Globus pallidus (tissue), 1 donor: ENCODE measurements around the gene GMPS.
A peak's percentile ranks its signal among the peaks of the same experiment; 100 is the strongest.
"Not testable (repeated sequence)": the region's sequence is repeated elsewhere in the genome, so short reads cannot be mapped to it uniquely, and the experiment has no call there.

Experiments used
- DNase-seq: peaks from one replicate; pipeline ENCODE4 v3.0.0-alpha.2; 2015; ENCODE audit warnings: low spot score

GMPS gene

DNA sequence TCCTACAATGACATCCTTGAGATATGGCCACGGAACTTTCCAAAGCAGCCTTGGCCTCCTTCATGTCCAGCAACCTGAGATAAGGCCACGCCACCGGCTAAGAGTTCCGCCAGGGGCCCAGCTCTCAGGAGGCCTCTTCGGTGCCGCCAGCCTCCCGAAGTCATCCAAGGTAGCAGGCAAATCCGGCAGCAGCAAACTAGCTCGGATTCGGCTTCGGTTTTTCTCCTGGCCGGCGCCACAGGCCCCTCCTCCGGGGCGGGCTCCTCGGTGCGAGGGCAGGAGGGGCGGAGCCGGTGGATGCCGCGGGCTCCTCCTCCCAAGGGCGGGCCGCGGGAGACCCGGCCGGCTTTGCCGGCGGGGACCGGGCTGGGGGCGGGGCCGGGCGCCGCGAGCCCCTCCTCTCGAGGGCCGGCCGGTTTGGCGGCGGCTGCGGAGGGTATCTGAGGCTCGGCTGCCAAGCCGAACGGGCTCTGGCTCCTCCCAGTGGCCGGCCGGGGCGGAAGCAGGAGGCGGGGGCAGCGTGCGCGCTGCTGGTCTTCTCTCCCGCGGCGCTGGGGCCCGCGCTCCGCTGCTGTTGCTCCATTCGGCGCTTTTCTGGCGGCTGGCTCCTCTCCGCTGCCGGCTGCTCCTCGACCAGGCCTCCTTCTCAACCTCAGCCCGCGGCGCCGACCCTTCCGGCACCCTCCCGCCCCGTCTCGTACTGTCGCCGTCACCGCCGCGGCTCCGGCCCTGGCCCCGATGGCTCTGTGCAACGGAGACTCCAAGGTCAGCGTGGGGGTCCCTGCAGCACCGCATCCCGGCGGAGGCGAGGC is at the start of gene GMPS:
Gene GMPS (plus strand): TSS at position 518 of the 812 bp plus-strand sequence. CDS start 221 bp downstream, at position 739.
- peak; percentile 95 for DNase-seq

DNA sequence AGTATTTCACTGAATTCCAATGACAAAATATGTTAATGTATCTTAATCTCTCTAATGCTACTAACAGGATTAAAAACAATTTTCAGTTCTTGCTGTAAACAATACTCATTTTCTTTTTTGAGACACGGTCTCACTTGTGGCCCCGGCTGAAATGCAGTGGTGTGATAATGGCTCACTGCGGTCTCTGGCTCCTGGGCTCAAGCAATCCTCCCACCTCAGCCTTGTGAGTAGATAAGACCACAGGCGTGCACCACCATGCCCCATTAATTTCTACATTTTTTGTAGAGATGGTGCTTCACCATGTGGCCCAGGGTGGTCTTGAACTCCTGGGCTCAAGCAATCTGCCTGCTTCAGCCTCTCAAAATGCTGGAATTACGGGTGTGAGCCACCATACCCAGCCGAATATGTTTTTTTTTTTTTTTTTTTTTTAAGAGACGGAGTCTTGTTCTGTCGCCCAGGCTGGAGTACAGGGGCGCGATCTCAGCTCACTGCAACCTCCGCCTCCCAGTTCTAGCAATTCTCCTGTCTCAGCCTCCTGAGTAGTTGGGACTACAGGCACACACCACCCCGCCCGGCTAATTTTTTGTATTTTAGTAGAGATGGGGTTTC is 41.9 kb upstream of the GMPS start:
- not testable (repeated sequence) for DNase-seq

DNA sequence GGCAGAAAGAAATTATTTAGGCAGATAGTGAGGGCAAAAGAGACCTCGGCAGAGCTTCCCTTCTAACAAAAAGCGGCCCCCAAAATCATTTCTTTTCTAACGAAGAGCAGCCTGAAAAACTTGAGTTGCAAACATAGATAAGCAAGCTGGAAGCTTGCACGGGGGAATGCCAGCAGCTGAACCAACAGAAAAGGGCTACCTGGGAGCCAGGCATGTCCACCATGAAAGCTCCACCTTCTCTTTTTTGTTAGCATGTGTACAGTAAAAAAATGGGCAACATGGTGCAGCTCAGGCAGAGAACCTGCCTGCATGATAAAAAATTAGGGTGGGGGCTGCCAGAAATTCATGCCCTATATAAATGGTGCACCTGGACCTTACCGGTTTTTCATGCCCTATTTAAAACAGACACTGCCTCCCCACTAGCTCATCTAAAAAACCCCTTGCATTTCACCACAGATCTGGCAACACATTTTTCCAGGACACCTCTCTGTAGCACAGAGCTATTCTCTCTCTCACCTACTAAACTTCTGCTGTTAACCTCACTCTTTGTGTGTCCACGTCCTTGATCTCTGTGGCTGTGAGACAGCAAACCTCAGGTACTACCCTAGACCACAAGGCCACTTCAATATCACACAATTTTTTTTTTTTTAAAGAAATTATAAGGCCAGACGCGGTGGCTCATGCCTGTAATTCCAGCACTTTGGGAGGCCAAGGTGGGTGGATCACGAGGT is 34.9 kb upstream of the GMPS start:
- DNase-seq: no peak

DNA sequence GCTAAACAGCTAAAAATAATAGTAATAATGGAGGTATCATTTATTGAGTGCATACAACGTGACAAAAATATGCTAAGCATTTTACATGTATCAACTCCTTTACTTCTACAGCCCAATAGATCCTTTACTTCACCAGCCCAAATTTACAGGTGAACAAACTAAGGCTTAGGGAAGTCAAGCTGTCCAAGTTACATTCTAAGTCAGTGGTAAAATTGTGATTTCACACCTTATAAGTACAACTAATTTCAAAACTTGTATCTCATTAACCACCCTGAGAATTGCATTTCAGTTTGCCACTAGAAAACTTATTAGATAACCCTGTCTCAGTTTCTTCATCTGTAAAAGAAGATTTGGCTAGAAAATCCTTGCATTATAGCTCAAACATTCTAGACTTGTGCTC is 26.9 kb upstream of the GMPS start:
- DNase-seq: no peak

DNA sequence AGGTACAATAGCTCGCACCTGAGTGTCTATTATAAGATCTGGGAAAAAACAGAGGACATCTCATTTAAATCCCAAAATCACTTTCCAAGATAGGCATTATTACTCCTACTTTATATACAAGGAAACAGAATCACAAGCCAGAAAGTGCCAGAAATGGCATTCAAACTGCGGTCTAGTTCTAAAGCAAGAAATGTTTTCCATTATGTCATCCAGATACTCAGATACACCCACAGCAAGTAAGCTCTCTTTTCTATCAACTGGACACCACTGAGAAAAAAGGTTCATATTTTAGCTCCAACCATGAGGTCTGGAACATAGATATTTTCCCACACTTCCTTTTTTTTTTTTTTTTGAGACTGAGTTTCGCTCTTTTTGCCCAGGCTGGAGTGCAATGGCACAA is 24.3 kb upstream of the GMPS start:
- no peak for DNase-seq

DNA sequence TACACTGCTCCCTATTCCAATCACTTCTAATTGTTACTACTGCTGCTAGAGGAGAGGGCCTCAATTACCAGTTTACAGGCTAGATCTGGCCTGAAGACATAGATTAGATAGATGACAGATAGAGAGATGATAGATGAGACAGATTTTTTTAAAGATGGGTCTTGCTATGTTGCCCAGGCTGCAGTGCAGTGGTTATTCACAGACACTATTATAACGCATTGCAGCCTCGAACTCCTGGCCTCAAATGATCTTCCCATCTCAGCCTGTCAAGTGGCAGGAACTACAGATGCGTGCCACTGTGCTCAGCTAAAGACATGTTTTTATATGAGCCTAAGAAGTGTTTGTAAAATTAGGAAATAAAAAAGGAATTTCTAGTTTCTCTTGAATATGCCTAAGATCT is 22.5 kb upstream of the GMPS start:
- DNase-seq: no peak

DNA sequence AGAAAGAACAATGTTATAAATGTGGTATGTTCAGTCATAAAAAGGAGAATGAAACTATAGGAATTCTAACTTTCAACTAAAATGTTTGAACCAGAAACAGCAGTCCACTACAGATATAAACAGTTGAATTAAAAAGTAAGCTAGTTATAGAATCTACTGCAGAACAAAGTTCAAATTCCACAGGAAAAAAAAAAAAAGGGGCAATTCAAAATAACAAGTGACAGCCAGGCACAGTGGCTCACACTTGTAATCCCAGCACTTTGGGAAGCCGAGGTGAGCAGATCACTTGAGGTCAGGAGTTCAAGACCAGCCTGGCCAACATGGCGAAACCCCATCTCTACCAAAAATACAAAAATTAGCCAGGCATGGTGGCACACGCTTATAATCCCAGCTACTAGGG is 21.0 kb upstream of the GMPS start:
- DNase-seq: not testable (repeated sequence)

DNA sequence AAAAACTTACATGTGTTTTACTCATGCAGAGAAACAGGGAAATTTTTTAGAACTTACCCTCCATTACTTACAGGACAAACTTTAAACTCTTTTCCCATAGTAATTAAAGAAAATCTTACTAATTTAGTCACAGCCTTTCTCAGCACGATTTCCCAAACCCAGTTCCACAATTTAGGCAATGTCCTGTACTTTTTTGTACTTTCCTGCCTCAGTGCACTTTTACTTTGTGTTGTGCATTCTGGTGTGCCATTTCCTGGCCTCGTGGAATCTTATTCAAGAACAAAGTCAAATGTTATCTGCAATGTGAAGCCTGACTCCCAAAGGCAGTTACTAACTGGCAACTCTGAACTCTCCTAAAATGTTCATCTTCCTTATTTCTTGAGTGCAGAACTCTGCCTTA is 18.1 kb upstream of the GMPS start:
- no peak for DNase-seq

DNA sequence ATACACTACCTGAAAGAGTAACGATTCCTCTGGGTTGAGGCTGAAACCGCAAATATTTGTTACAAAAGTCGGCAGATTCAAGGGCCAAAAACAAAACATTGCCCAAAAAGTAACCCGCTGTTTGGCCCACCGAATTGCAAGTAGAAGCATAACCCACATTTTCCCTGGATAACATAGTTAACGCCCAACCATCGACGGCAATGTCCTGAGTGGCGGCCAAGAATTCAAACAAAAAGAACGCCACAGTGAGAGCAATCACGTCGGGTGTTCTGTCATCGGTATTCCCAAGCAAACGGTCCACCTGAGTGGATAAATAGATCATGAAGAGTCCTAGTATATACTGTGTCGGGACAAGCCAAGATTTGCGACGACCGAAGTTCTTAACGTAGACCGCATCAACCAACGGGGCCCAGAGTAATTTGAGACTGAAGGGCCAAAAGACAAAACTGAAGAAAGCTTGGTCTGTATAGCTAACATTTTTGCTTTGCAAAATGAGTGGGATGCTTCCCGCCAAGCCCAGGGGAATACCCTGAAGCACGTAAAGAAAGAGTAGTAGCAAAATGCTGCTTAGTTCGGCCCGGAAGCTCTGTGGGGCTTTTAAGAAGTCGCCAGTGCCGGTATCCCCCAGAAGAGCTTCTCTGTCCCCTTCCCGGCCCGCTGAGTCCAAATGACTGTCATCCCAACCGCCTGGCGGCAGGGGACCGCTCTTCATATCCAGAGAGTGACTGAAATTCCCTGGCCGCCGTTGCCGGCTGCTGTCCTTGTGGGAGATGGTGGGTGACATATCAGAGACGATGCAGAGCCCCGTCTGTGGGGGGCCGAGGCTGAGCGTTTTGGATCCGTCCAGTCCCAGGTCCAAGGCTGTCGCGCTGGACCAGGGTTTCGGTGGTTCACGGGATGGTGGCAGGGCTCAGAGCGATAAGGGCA is 17.0 kb upstream of the GMPS start:
- DNase-seq: no peak

DNA sequence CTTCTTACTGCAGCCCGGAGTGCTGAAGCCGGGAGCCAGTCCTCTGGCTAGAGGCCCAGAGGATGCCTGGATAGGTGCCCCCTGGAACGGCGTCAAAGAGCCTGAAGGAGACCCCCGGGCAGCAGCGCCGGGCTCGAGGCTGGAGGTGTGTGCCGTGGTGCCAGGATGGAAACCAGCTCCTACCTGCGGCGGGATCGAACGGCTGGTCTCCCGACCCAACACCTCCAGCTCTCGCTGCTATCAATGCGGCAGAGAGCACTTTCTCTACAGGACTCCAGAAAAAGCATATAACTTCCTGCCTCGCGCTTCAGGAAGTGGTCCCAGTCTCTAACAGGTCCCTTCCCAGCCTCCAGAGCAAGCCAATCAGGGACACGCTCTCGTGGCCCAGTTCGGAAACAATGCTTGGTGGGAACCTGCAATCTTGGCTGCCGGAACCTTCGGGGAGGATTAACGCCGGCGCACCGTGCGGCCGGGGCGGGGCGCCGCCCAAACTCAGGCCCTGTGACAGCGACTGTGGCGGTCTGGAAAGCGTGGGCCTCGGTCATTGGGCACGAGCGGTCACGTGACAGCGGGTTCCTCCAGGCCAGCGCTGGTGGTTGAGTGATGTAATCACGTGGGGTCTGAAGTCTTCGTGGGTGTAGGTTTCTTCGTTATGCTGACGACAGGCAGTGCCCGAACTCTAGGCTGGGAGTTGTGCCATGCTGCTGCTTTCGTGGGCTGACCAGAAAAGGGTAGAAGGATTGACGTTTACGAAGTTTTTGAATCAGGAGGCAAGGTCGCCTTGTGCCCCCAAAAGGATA is 16.1 kb upstream of the GMPS start, which contains the start of gene SLC33A1:
Gene SLC33A1 (minus strand): TSS at position 287 of the 800 bp plus-strand sequence. CDS start 430 bp downstream, outside the sequence.
- DNase-seq: peak; percentile 99

DNA sequence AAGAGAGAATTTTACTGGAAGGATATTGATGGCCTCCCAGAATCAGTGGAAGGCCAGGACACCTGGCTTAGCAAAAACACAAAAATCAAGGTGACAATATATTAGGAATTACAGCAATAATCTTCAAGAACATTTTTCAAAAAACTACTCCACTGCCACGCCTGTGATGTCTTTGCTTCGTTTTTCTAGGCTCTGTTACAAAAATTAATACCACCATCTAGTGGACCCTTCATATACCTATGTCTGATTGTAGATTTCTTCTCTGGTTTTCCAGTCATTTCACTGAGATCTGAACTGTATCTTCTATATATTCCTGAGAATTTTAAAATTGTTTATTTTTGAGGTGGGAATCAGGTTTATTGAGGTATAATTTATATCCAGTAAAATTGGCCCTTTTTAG is 10.6 kb upstream of the GMPS start:
- DNase-seq: no peak

DNA sequence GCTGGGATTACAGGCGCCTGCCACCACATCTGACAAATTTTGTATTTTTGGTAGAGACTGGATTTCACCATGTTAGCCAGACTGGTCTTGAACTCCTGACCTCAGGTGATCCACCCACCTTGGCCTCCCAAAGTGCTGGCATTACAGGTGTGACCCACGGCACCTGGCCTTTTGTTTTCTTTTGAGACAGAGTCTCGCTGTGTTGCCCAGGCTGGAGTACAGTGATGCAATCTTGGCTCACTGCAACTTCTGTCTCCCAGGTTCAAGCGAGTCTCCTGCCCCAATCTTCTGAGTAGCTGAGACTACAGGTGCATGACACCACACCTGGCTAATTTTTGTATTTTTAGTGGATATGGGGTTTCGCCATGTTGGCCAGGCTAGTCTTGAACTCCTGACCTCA is 10.0 kb upstream of the GMPS start:
- not testable (repeated sequence) for DNase-seq

DNA sequence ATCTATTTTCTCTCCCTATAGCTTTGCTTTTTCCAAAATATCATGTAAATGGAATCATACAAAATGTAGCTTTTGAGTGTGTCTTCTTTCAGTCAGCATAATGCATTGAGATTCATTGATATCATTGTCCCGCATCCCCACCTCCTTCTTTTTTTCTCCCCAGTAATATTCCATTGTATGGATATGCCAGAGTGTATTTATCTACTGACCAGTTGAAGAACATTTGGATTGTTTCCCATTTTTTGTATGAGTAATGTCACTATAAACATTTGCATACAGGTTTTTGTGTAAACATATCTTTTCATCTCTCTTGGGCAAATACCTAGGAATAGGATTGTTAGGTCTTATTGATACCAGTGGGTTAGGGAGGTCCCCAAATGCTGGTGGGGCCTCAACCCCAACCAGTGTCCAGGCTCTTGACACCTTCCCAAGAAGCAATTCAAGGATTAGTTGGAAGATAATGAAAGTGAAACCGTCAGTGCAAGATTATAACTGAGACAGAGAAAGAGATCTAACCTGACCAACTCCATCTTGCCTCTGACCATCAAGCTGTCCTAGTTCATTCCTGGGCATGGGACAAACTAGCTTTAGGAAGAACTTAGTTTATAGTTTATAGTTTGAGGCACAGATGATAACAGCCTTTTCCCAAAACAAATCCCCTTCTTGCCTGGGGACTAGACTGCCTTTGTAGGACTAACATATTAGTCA is 8.8 kb upstream of the GMPS start:
- no peak for DNase-seq

DNA sequence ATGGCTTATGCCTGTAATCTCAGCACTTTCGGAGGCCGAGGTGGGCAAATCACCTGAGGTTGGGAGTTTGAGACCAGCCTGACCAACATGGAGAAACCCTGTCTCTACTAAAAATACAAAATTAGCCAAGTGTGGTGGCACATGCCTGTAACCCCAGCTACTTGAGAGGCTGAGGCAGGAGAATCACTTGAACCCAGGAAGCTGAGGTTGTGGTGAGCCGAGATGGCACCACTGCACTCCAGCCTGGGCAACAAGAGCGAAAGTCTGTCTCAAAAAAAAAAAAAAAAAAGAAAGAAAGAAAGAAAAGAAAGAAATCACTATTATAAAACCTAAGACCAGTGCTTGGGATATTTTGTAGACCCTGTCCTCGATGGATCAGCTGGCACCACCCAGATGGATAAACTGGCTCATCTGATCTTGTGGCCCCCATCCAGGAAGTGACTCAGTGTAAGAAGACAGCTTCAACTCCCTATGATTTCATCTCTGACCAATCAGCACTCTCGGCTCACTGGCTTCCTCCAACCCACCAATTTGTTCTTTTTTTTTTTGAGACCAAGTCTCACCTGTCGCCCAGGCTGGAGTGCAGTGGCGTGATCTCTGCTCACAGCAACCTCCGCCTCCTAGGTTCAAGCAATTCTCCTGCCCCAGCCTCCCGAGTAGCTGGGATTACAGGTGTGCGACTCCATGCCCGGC is 8.0 kb upstream of the GMPS start:
- not testable (repeated sequence) for DNase-seq

DNA sequence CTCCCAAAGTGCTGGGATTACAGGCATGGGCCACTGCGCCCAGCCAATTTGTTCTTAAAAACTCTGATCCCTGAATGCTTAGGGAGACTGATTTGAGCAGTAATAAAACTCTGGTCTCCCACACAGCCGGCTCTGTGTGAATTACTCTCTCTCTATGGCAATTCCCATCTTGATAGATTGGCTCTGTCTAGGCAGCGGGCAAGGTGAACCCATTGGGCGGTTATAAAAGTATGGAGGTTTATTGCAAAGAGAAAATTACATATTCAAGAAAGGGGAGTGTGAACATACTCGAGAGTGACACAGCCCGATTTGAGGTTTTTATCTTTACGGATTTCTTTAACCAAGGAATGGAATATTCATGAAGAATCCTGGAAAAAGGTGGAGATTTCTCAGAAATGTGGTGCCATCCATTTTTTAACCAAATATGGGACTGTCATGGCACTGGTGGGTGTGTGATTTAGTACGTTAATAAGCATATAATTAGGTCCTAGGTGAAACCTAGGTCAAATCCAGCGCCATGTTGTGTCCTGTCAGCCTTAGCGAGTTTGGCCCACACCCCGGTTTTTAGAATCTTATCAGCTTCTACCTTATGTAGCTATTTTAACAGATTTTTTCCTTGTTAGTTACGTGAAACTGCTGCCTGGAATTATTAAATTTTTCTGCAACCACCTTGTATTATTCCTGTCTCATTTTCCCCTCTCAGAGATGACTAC is 7.2 kb upstream of the GMPS start:
- no peak for DNase-seq

DNA sequence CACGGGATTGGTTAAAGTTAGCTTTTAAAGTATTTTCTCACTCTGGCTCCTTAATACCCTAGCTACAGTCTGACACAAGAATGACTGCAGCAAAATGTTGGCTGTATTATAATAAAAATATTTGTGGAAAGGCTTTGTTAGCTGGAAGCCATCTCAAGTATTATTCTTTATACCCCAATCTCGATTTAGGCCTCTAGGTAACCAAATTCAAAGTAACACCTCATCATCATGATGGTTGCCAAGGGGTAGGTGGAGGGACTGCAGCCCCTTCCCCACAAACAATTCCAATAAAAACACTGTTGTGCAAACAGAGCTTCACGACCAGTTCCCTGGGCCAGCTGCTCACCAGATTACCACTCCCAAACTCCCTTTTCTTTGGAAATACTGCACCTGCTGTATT is 759 bp upstream of the GMPS start:
- DNase-seq: no peak

DNA sequence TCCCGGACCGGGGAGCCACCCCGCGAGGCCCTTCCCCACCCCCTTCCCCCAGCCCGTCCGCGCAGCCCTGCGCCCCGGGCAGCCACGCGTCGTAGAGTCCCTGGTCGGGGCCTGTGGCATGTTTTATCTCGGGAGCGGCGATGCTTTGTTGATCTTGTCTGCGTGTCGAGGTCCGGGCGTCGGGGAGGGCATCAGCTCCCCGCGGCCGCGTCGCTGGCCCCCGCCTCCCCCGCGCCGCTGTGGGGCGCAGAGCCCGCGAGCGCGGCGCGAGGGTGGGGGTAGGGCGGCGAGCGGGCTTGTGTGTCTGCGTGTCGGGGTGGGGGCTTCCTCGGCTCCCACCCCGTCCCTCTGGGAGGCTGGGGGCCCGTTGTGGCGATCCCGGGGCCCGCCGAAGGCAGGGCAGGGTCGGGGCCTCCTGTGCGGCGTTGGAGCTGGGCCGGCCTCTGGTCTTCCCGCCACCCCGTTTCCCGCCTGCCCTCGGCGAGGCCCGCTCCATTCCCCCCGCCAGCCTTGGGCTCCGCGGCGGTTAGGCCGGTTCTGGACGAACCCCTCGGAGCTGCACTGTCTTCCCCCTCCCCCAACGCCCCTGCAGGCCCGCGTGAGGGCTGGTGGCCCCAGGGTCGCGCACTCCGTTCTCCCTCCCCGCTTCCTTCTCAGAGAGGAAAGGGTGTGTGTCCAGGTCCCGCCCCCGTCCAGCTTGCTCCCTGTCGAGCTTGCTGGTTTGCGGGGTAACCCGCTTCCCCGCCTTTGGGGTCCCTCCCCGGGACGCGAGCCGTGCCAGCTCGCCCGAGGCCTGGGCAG is 695 bp downstream of the GMPS start:
- DNase-seq: peak; percentile 52

DNA sequence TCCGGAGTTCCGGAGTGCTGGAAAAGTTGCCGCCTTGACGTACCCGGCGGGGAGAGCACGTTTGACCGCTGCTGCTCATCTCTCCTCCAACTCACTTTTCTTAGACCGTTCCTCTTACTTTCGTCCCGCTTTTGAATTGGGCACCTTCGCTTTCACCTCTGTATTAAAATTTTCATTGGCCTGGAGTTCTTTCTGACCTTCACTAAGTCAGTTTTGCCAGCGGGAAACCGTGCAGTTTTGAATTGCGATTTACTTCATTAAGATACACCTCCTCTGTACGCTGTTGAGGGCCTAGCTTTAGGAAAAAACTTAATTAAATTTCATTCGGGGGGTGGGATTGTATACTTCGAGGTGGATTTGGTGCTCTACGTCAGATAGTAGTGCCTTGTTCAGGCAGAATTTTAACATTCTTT is 1.3 kb downstream of the GMPS start:
- DNase-seq: no peak
